WI38 (cell line): ENCODE data around the gene ROR2.

Source experiments
- H3K4me3 ChIP-seq: 2 replicates; pipeline ENCODE4 v1.5.1; 2011; ENCODE audit warnings: low read depth, mild to moderate bottlenecking, control low read depth, low read length
- TF ChIP-seq, protein P1 (sequence below): IDR thresholded peaks from 2 replicates; pipeline ENCODE4 v1.5.1; 2012; ENCODE audit warnings: low read depth, mild to moderate bottlenecking, control low read depth, low read length

Gene ROR2

DNA sequence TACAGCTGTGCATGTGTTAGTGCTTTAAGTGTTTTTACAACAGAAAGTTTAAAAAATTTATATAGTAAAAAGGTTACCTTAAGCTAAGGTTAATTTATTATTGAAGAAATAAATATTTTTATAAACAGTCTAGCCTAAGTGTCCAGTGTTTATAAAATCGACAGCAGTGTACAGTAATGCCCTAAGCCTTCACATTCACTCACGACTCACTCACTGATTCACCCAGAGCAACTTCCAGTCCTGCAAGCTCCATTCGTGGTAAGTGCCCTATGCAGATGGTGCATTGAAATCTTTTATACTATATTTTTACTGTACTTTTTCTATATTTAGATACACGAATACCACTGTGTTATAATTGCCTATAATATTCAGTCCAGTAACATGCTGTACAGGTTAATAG, 159.1 kb downstream of the ROR2 start:
- H3K4me3 ChIP-seq, result no peak overlapping the region
- TF ChIP-seq, protein P1, sequence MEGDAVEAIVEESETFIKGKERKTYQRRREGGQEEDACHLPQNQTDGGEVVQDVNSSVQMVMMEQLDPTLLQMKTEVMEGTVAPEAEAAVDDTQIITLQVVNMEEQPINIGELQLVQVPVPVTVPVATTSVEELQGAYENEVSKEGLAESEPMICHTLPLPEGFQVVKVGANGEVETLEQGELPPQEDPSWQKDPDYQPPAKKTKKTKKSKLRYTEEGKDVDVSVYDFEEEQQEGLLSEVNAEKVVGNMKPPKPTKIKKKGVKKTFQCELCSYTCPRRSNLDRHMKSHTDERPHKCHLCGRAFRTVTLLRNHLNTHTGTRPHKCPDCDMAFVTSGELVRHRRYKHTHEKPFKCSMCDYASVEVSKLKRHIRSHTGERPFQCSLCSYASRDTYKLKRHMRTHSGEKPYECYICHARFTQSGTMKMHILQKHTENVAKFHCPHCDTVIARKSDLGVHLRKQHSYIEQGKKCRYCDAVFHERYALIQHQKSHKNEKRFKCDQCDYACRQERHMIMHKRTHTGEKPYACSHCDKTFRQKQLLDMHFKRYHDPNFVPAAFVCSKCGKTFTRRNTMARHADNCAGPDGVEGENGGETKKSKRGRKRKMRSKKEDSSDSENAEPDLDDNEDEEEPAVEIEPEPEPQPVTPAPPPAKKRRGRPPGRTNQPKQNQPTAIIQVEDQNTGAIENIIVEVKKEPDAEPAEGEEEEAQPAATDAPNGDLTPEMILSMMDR, result no peak

DNA sequence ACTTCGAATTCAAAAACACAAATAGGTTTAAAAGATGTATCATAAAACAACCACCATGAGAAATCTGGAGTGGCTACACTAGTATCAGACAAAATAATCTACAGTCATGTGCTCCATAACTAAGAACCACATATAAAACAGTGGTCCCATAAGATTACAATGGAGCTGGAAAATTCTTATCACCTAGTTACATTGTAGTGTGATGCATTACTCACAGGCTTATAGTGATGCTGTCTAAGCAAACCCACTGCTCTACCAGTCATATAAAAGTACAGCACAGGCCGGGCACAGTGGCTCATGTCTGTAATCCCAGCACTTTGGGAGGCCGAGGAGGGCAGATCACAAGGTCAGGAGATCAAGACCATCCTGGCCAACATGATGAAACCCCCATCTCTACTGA, 160.1 kb downstream of the ROR2 start:
- TF ChIP-seq, protein P1, result no peak
- no peak overlapping the region for H3K4me3 ChIP-seq

- no peak overlapping the region for H3K4me3 ChIP-seq
- TF ChIP-seq, protein P1, result no peak
These were observed 162.1 kb downstream of the ROR2 start for GRCh38 chr9:91787931-91788330.

GRCh38 chr9:91786132-91786896, 163.7 kb downstream of the ROR2 start:
- H3K4me3 ChIP-seq, result no peak overlapping the region
- TF ChIP-seq, protein P1, result no peak

- no peak overlapping the region for H3K4me3 ChIP-seq
- TF ChIP-seq, protein P1, result no peak
These were observed 164.6 kb downstream of the ROR2 start for GRCh38 chr9:91785447-91785842.

- TF ChIP-seq, protein P1, result no peak
- H3K4me3 ChIP-seq, result no peak overlapping the region
These were observed 165.2 kb downstream of the ROR2 start for GRCh38 chr9:91784673-91785446.
